Prostate gland (tissue), 2 donors: ENCODE results near the gene CCDC30.

Experiments
- POLR2A ChIP-seq: fragments of 450-650 bp; IDR thresholded peaks from one replicate; pipeline ENCODE4 v1.6.1; 2016; ENCODE audit warnings: antibody characterized with exemption, mild to moderate bottlenecking
- POLR2AphosphoS5 ChIP-seq: sonication (generic); formaldehyde crosslinking; IDR thresholded peaks from one replicate; pipeline ENCODE4 v1.6.1; 2017; ENCODE audit warnings: antibody characterized with exemption
- TF ChIP-seq, protein P1 (sequence below), 4 experiments: fragments of 200-600 bp in 2 of 4; fragments of 450-650 bp in 2 of 4; sonication (generic) in 2 of 4; IDR thresholded peaks; 1 replicate in 3 of 4; 2 replicates in 1 of 4; pipeline ENCODE4 v1.5.1; 2016 to 2019; ENCODE audit warnings: antibody characterized with exemption in 4 of 4, mild to moderate bottlenecking in 2 of 4, moderate library complexity in 2 of 4

DNA sequence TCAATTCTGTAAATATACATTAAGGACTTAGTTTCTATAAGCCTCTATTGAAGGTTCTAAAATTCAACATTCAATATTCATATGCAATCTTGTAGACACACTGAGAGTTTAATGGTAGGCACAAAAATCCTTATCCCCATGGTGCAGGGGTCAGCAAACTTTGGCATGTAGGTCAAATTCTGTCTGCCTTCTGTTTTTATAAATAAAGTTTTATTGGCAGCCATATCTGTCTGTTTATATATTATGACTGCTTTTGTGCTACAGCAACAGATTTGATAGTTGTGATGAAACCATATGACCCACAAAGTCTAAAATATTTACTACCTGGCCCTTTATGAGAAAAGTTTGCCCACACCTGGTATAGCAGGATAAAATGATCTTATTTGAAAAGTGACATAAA, 104.0 kb downstream of the CCDC30 start:
- TF ChIP-seq POLR2AphosphoS5 (no peak), POLR2A (no peak)
- TF ChIP-seq, protein P1, sequence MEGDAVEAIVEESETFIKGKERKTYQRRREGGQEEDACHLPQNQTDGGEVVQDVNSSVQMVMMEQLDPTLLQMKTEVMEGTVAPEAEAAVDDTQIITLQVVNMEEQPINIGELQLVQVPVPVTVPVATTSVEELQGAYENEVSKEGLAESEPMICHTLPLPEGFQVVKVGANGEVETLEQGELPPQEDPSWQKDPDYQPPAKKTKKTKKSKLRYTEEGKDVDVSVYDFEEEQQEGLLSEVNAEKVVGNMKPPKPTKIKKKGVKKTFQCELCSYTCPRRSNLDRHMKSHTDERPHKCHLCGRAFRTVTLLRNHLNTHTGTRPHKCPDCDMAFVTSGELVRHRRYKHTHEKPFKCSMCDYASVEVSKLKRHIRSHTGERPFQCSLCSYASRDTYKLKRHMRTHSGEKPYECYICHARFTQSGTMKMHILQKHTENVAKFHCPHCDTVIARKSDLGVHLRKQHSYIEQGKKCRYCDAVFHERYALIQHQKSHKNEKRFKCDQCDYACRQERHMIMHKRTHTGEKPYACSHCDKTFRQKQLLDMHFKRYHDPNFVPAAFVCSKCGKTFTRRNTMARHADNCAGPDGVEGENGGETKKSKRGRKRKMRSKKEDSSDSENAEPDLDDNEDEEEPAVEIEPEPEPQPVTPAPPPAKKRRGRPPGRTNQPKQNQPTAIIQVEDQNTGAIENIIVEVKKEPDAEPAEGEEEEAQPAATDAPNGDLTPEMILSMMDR (IDR thresholded peaks at IDR 0.05): no peak
